ENCODE results near the gene C4orf51. TPM values are rescaled to one million over a fixed set of nuclear protein-coding genes. Genes with fewer than 3 reads are reported as not detected.
A peak's percentile ranks its signal among the peaks of the same experiment; 100 is the strongest.
"Not testable (repeated sequence)": the region's sequence is repeated elsewhere in the genome, so short reads cannot be mapped to it uniquely, and the experiment has no call there.

C4orf51 gene
- total and polyA plus RNA-seq, 4 experiments from 2014 or later = not detected

- intact Hi-C loops (cut with micrococcal nuclease) = no loop called here
- H3K4me1 Mint-ChIP-seq = no peaks in the 10 kb centered on the region
- no peaks in the 10 kb centered on the region for H3K36me3 ChIP-seq (ENCODE audit: insufficient read depth, low read length)
- no peaks in the 10 kb centered on the region for H3K9me3 ChIP-seq (ENCODE audit: control insufficient read depth in 1 of 2, low read length in 2 of 2)
- no peaks in the 10 kb centered on the region for H3K4me1 ChIP-seq (ENCODE audit: insufficient read depth, low read length)
- H3K27me3 ChIP-seq (ENCODE audit: insufficient read depth, low read length) = no peaks in the 10 kb centered on the region
- ChIA-PET CTCF (ENCODE audit: partially characterized antibody) (no interaction called here), POLR2A (ENCODE audit: partially characterized antibody) (no interaction called here)
- H3K27me3 Mint-ChIP-seq = peaks cover 9 to 22% of the 10 kb centered on the region in 2 donors
- no peak overlapping the region for H3K4me3 ChIP-seq (ENCODE audit: low read length in 2 of 2)
- no peak overlapping the region for H3K27ac ChIP-seq (ENCODE audit: low read depth, low read length)
- no peaks in the 10 kb centered on the region for H3K36me3 Mint-ChIP-seq
- DNase-seq = no peak
- no peak overlapping the region for H3K27ac Mint-ChIP-seq
- H3K9me3 Mint-ChIP-seq = peaks cover 3 to 11% (median 7%) of the 10 kb centered on the region in 8 donors
- no peak overlapping the region for H3K4me3 Mint-ChIP-seq
These were observed 2.0 kb downstream of the C4orf51 start for GRCh38 chr4:145681956-145682355.

GRCh38 chr4:145686991-145687390, 7.0 kb downstream of the C4orf51 start:
- H3K36me3 Mint-ChIP-seq = no peaks in the 10 kb centered on the region
- peaks cover 8 to 9% of the 10 kb centered on the region in 2 donors for H3K27me3 Mint-ChIP-seq
- intact Hi-C loops (cut with micrococcal nuclease) = no loop called here
- H3K4me1 Mint-ChIP-seq = no peaks in the 10 kb centered on the region
- no peak overlapping the region for H3K27ac ChIP-seq (ENCODE audit: low read depth, low read length)
- H3K9me3 Mint-ChIP-seq = peaks cover 0 to 8% (median 3%) of the 10 kb centered on the region in 8 donors
- no peak overlapping the region for H3K27ac Mint-ChIP-seq
- H3K4me1 ChIP-seq (ENCODE audit: insufficient read depth, low read length) = no peaks in the 10 kb centered on the region
- no peak overlapping the region for H3K4me3 ChIP-seq (ENCODE audit: low read length in 2 of 2)
- DNase-seq = no peak
- no peak overlapping the region for H3K4me3 Mint-ChIP-seq
- H3K9me3 ChIP-seq (ENCODE audit: control insufficient read depth in 1 of 2, low read length in 2 of 2) = no peaks in the 10 kb centered on the region
- CTCF ChIA-PET (ENCODE audit: partially characterized antibody) = no interaction called here
- H3K36me3 ChIP-seq (ENCODE audit: insufficient read depth, low read length) = no peaks in the 10 kb centered on the region
- H3K27me3 ChIP-seq (ENCODE audit: insufficient read depth, low read length) = no peaks in the 10 kb centered on the region
- POLR2A ChIA-PET (ENCODE audit: partially characterized antibody) = no interaction called here

GRCh38 chr4:145690610-145691009, 10.7 kb downstream of the C4orf51 start:
- H3K4me3 Mint-ChIP-seq = no peak overlapping the region
- H3K27me3 Mint-ChIP-seq = peaks cover 0 to 5% of the 10 kb centered on the region in 2 donors
- no peaks in the 10 kb centered on the region for H3K4me1 Mint-ChIP-seq
- H3K27me3 ChIP-seq (ENCODE audit: insufficient read depth, low read length) = no peaks in the 10 kb centered on the region
- no peaks in the 10 kb centered on the region for H3K9me3 ChIP-seq (ENCODE audit: control insufficient read depth in 1 of 2, low read length in 2 of 2)
- intact Hi-C loops (cut with micrococcal nuclease) = no loop called here
- peaks cover 0 to 13% (median 3%) of the 10 kb centered on the region in 8 donors for H3K9me3 Mint-ChIP-seq
- no peak overlapping the region for H3K27ac Mint-ChIP-seq
- no peak for DNase-seq
- no peaks in the 10 kb centered on the region for H3K36me3 Mint-ChIP-seq
- no peaks in the 10 kb centered on the region for H3K4me1 ChIP-seq (ENCODE audit: insufficient read depth, low read length)
- no peaks in the 10 kb centered on the region for H3K36me3 ChIP-seq (ENCODE audit: insufficient read depth, low read length)
- H3K27ac ChIP-seq (ENCODE audit: low read depth, low read length) = no peak overlapping the region
- no peak overlapping the region for H3K4me3 ChIP-seq (ENCODE audit: low read length in 2 of 2)
- ChIA-PET POLR2A (ENCODE audit: partially characterized antibody) (no interaction called here), CTCF (ENCODE audit: partially characterized antibody) (no interaction called here)

GRCh38 chr4:145691416-145691815, 11.5 kb downstream of the C4orf51 start:
- DNase-seq; CTCF ChIA-PET (ENCODE audit: partially characterized antibody): not testable (repeated sequence)

GRCh38 chr4:145694929-145695328, 15.0 kb downstream of the C4orf51 start:
- Histone ChIP-seq H3K27ac (ENCODE audit: low read depth, low read length) (no peak overlapping the region), H3K36me3 (ENCODE audit: insufficient read depth, low read length) (no peaks in the 10 kb centered on the region), H3K27me3 (ENCODE audit: insufficient read depth, low read length) (no peaks in the 10 kb centered on the region), H3K4me3 (ENCODE audit: low read length in 2 of 2) (no peak overlapping the region), H3K9me3 (ENCODE audit: control insufficient read depth in 1 of 2, low read length in 2 of 2) (no peaks in the 10 kb centered on the region), H3K4me1 (ENCODE audit: insufficient read depth, low read length) (no peaks in the 10 kb centered on the region)
- DNase-seq = no peak
- H3K27me3 Mint-ChIP-seq = no peaks in the 10 kb centered on the region
- peak overlapping the region in 2 of 7 donors; percentile 9 to 13 for H3K27ac Mint-ChIP-seq
- intact Hi-C loops (cut with micrococcal nuclease) = no loop called here
- H3K4me1 Mint-ChIP-seq = no peaks in the 10 kb centered on the region
- no peaks in the 10 kb centered on the region for H3K36me3 Mint-ChIP-seq
- no peak overlapping the region for H3K4me3 Mint-ChIP-seq
- peaks cover 0 to 11% (median 3%) of the 10 kb centered on the region in 8 donors for H3K9me3 Mint-ChIP-seq
- ChIA-PET POLR2A (ENCODE audit: partially characterized antibody) (no interaction called here), CTCF (ENCODE audit: partially characterized antibody) (no interaction called here)

More at GRCh38 chr4:145691416-145691815, 11.5 kb downstream of the C4orf51 start:
- POLR2A ChIA-PET (ENCODE audit: partially characterized antibody); H3K27ac Mint-ChIP-seq; H3K4me3 Mint-ChIP-seq; intact Hi-C loops (cut with micrococcal nuclease); H3K36me3 ChIP-seq (ENCODE audit: insufficient read depth, low read length); H3K9me3 ChIP-seq (ENCODE audit: control insufficient read depth in 1 of 2, low read length in 2 of 2); H3K27me3 ChIP-seq (ENCODE audit: insufficient read depth, low read length); H3K4me3 ChIP-seq (ENCODE audit: low read length in 2 of 2); H3K4me1 ChIP-seq (ENCODE audit: insufficient read depth, low read length); H3K27me3 Mint-ChIP-seq; H3K36me3 Mint-ChIP-seq; H3K4me1 Mint-ChIP-seq; H3K27ac ChIP-seq (ENCODE audit: low read depth, low read length): not testable (repeated sequence)
- H3K9me3 Mint-ChIP-seq = peaks cover 0 to 13% (median 3%) of the 10 kb centered on the region in 8 donors

GRCh38 chr4:145697332-145697731, 17.4 kb downstream of the C4orf51 start:
- H3K36me3 Mint-ChIP-seq = no peaks in the 10 kb centered on the region
- DNase-seq = no peak
- Histone ChIP-seq H3K27ac (ENCODE audit: low read depth, low read length) (no peak overlapping the region), H3K4me3 (ENCODE audit: low read length in 2 of 2) (no peak overlapping the region), H3K4me1 (ENCODE audit: insufficient read depth, low read length) (no peaks in the 10 kb centered on the region), H3K9me3 (ENCODE audit: control insufficient read depth in 1 of 2, low read length in 2 of 2) (no peaks in the 10 kb centered on the region), H3K27me3 (ENCODE audit: insufficient read depth, low read length) (no peaks in the 10 kb centered on the region), H3K36me3 (ENCODE audit: insufficient read depth, low read length) (no peaks in the 10 kb centered on the region)
- no peak overlapping the region for H3K27ac Mint-ChIP-seq
- H3K4me3 Mint-ChIP-seq = no peak overlapping the region
- POLR2A ChIA-PET (ENCODE audit: partially characterized antibody) = no interaction called here
- intact Hi-C loops (cut with micrococcal nuclease) = no loop called here
- H3K4me1 Mint-ChIP-seq = no peaks in the 10 kb centered on the region
- peaks cover 0 to 3% of the 10 kb centered on the region in 2 donors for H3K27me3 Mint-ChIP-seq
- H3K9me3 Mint-ChIP-seq = peaks cover 0 to 9% (median under 1%) of the 10 kb centered on the region in 8 donors
- CTCF ChIA-PET (ENCODE audit: partially characterized antibody) = no interaction called here

GRCh38 chr4:145698507-145698906, 18.6 kb downstream of the C4orf51 start:
- H3K4me3 ChIP-seq (ENCODE audit: low read length in 2 of 2) = no peak overlapping the region
- no peak overlapping the region for H3K27ac ChIP-seq (ENCODE audit: low read depth, low read length)
- CTCF ChIA-PET (ENCODE audit: partially characterized antibody) = no interaction called here
- no peaks in the 10 kb centered on the region for H3K9me3 ChIP-seq (ENCODE audit: control insufficient read depth in 1 of 2, low read length in 2 of 2)
- H3K4me1 Mint-ChIP-seq = no peaks in the 10 kb centered on the region
- POLR2A ChIA-PET (ENCODE audit: partially characterized antibody) = no interaction called here
- no peaks in the 10 kb centered on the region for H3K27me3 ChIP-seq (ENCODE audit: insufficient read depth, low read length)
- DNase-seq = no peak
- no peaks in the 10 kb centered on the region for H3K36me3 Mint-ChIP-seq
- H3K27ac Mint-ChIP-seq = no peak overlapping the region
- H3K27me3 Mint-ChIP-seq = peaks cover 0 to 4% of the 10 kb centered on the region in 2 donors
- no peaks in the 10 kb centered on the region for H3K4me1 ChIP-seq (ENCODE audit: insufficient read depth, low read length)
- intact Hi-C loops (cut with micrococcal nuclease) = no loop called here
- H3K36me3 ChIP-seq (ENCODE audit: insufficient read depth, low read length) = no peaks in the 10 kb centered on the region
- peaks cover 0 to 6% (median under 1%) of the 10 kb centered on the region in 8 donors for H3K9me3 Mint-ChIP-seq
- H3K4me3 Mint-ChIP-seq = no peak overlapping the region
